HEK293 (cell line): Measurements from ENCODE around the gene B4GALNT4.

Experiments used
- CTCF ChIA-PET: fragments of 350-600 bp; formaldehyde crosslinking; extraction: SDS; loops from one replicate; lab custom pipeline; 2021; ENCODE audit warnings: antibody characterized with exemption; lab: Yijun Ruan, JAX
- POLR2A ChIA-PET: fragments of 300-600 bp; formaldehyde crosslinking; extraction: SDS; loops from one replicate; lab custom pipeline; 2020; ENCODE audit warnings: antibody characterized with exemption, inconsistent platforms; lab: Yijun Ruan, JAX
- H3K27ac ChIP-seq: fragments of 200-500 bp; sonication (Bioruptor generic); 2 replicates; pipeline ENCODE4 v1.5.1; 2014; ENCODE audit warnings: low read depth, low read length, control low read depth, inconsistent platforms; ENCODE audit errors: extremely low read depth
- H3K36me3 ChIP-seq, 2 experiments: fragments of 200-500 bp in 1 of 2; sonication (Bioruptor generic) in 1 of 2; 1 replicate in 1 of 2; 2 replicates in 1 of 2; pipeline ENCODE4 v1.5.1; 2014 to 2017; ENCODE audit warnings: inconsistent platforms in 2 of 2, low read length in 2 of 2; ENCODE audit not compliant: control insufficient read depth in 2 of 2, insufficient read depth in 1 of 2
- H3K4me1 ChIP-seq: fragments of 200-500 bp; sonication (Bioruptor generic); 2 replicates; pipeline ENCODE4 v1.5.1; 2014; ENCODE audit warnings: mild to moderate bottlenecking, low read length, inconsistent platforms; ENCODE audit not compliant: control insufficient read depth, insufficient read depth
- H3K4me3 ChIP-seq: 2 replicates; pipeline ENCODE4 v1.5.1; 2011; ENCODE audit warnings: low read depth, mild to moderate bottlenecking, control low read depth, low read length, moderate library complexity
- H3K9me3 ChIP-seq: fragments of 200-500 bp; sonication (Bioruptor generic); 2 replicates; pipeline ENCODE4 v1.5.1; 2014; ENCODE audit warnings: low read depth, low read length, inconsistent platforms; ENCODE audit not compliant: control insufficient read depth, insufficient read depth
- GFI1B ChIP-seq: fragments of 450-650 bp; formaldehyde crosslinking; IDR thresholded peaks from 2 replicates; pipeline ENCODE4 v1.5.1; 2016; ENCODE audit warnings: missing biosample characterization, missing genetic modification characterization
- HOXC10 ChIP-seq: sonication (generic); formaldehyde crosslinking; IDR thresholded peaks from 2 replicates; pipeline ENCODE4 v1.8.1; 2023; ENCODE audit warnings: mild to moderate bottlenecking, missing genetic modification reagents
- MYNN ChIP-seq: fragments of 450-650 bp; formaldehyde crosslinking; IDR thresholded peaks from 2 replicates; pipeline ENCODE4 v1.5.1; 2016; ENCODE audit warnings: missing biosample characterization, missing genetic modification characterization, borderline replicate concordance
- PRDM2 ChIP-seq: fragments of 450-650 bp; formaldehyde crosslinking; IDR thresholded peaks from 2 replicates; pipeline ENCODE4 v1.5.1; 2016; ENCODE audit warnings: missing biosample characterization, missing genetic modification characterization, borderline replicate concordance
- PRDM6 ChIP-seq: fragments of 450-650 bp; formaldehyde crosslinking; IDR thresholded peaks from 2 replicates; pipeline ENCODE4 v1.5.1; 2017; ENCODE audit warnings: missing biosample characterization, missing genetic modification characterization
- SP3 ChIP-seq: fragments of 450-650 bp; formaldehyde crosslinking; IDR thresholded peaks from 2 replicates; pipeline ENCODE4 v1.5.1; 2016; ENCODE audit warnings: missing biosample characterization, missing genetic modification characterization
- ZBTB6 ChIP-seq: fragments of 450-650 bp; formaldehyde crosslinking; IDR thresholded peaks from 2 replicates; pipeline ENCODE4 v1.5.1; 2017; ENCODE audit warnings: missing biosample characterization, missing genetic modification characterization
- ZBTB7A ChIP-seq: fragments of 450-650 bp; formaldehyde crosslinking; IDR thresholded peaks from 2 replicates; pipeline ENCODE4 v1.5.1; 2016; ENCODE audit warnings: low read depth, missing biosample characterization, missing genetic modification characterization
- ZFHX2 ChIP-seq: fragments of 450-650 bp; formaldehyde crosslinking; conservative IDR thresholded peaks from 2 replicates; pipeline ENCODE4 v1.5.1; 2016; ENCODE audit warnings: missing biosample characterization, missing genetic modification characterization
- ZNF211 ChIP-seq: fragments of 450-650 bp; formaldehyde crosslinking; IDR thresholded peaks from 2 replicates; pipeline ENCODE4 v1.5.1; 2016; ENCODE audit warnings: low read depth, missing biosample characterization, missing genetic modification characterization
- ZNF24 ChIP-seq: fragments of 450-650 bp; formaldehyde crosslinking; IDR thresholded peaks from 2 replicates; pipeline ENCODE4 v1.5.1; 2016; ENCODE audit warnings: missing biosample characterization, missing genetic modification characterization
- ZNF335 ChIP-seq: fragments of 450-650 bp; formaldehyde crosslinking; conservative IDR thresholded peaks from 2 replicates; pipeline ENCODE4 v1.5.1; 2016; ENCODE audit warnings: missing biosample characterization, missing genetic modification characterization
- ZNF398 ChIP-seq: fragments of 450-650 bp; formaldehyde crosslinking; IDR thresholded peaks from 2 replicates; pipeline ENCODE4 v1.5.1; 2017; ENCODE audit warnings: missing biosample characterization, missing genetic modification characterization
- ZNF426 ChIP-seq: fragments of 450-650 bp; formaldehyde crosslinking; IDR thresholded peaks from 2 replicates; pipeline ENCODE4 v1.5.1; 2017; ENCODE audit warnings: missing biosample characterization, missing genetic modification characterization, mild to moderate bottlenecking, inconsistent platforms, moderate library complexity
- ZNF571 ChIP-seq: fragments of 450-650 bp; formaldehyde crosslinking; IDR thresholded peaks from 2 replicates; pipeline ENCODE4 v1.5.0; 2017; ENCODE audit warnings: missing biosample characterization, missing genetic modification characterization
- ZNF610 ChIP-seq: fragments of 450-650 bp; formaldehyde crosslinking; IDR thresholded peaks from 2 replicates; pipeline ENCODE4 v1.5.1; 2016; ENCODE audit warnings: missing biosample characterization, missing genetic modification characterization, borderline replicate concordance
- ZNF664 ChIP-seq: fragments of 450-650 bp; formaldehyde crosslinking; IDR thresholded peaks from 2 replicates; pipeline ENCODE4 v1.5.1; 2016; ENCODE audit warnings: missing biosample characterization, missing genetic modification characterization
- ZNF701 ChIP-seq: fragments of 450-650 bp; formaldehyde crosslinking; IDR thresholded peaks from 2 replicates; pipeline ENCODE4 v1.5.1; 2016; ENCODE audit warnings: missing biosample characterization, missing genetic modification characterization
- ZNF747 ChIP-seq: fragments of 450-650 bp; formaldehyde crosslinking; IDR thresholded peaks from 2 replicates; pipeline ENCODE4 v1.5.1; 2016; ENCODE audit warnings: missing biosample characterization, missing genetic modification characterization
- ZNF843 ChIP-seq: fragments of 450-650 bp; formaldehyde crosslinking; IDR thresholded peaks from 2 replicates; pipeline ENCODE4 v1.5.1; 2016; ENCODE audit warnings: missing biosample characterization, missing genetic modification characterization

Gene B4GALNT4

GRCh38 chr11:403021-403760, 33.9 kb downstream of the B4GALNT4 start (continued):
- TF ChIP-seq PRDM6 (tag by site-specific recombination) (no peak), ZNF610 (tag by site-specific recombination) (no peak), ZNF571 (tag by site-specific recombination) (no peak), ZFHX2 (tag by site-specific recombination) (no peak), ZNF335 (no peak), ZNF664 (tag by site-specific recombination) (no peak), ZBTB7A (tag by site-specific recombination) (no peak)

GRCh38 chr11:403761-404431, 34.6 kb downstream of the B4GALNT4 start:
- H3K4me3 ChIP-seq: no peak overlapping the region
- no peaks in the 10 kb centered on the region for H3K4me1 ChIP-seq
- no peak overlapping the region for H3K27ac ChIP-seq
- H3K36me3 ChIP-seq: peaks cover 0 to 27% of the 10 kb centered on the region in 2 experiments; a peak in 1 of 3 replicates
- POLR2A ChIA-PET: no interaction called here
- H3K9me3 ChIP-seq: no peaks in the 10 kb centered on the region
- CTCF ChIA-PET: interaction anchor here (0.6 kb wide), 1 partner anchor 69 kb away, joined by 3 read pairs; no protein-coding TSS in a partner anchor
- TF ChIP-seq ZNF747 (tag by site-specific recombination) (no peak), MYNN (tag by site-specific recombination) (no peak)

GRCh38 chr11:404551-405264, 35.4 kb downstream of the B4GALNT4 start:
- Histone ChIP-seq H3K4me1 (no peaks in the 10 kb centered on the region), H3K27ac (no peak overlapping the region), H3K4me3 (no peak overlapping the region), H3K9me3 (no peaks in the 10 kb centered on the region), H3K36me3 (peaks cover 0 to 23% of the 10 kb centered on the region in 2 experiments; a peak in 1 of 3 replicates)
- POLR2A ChIA-PET: no interaction called here
- CTCF ChIA-PET: interaction anchor here (0.6 kb wide), 1 partner anchor 68 kb away, joined by 3 read pairs; no protein-coding TSS in a partner anchor
- TF ChIP-seq HOXC10 (CRISPR knock-in tag) (no peak), ZBTB6 (tag by site-specific recombination) (no peak), ZNF426 (tag by site-specific recombination) (no peak), ZNF24 (tag by site-specific recombination) (no peak), PRDM2 (no peak), ZNF211 (tag by site-specific recombination) (no peak), ZNF398 (tag by site-specific recombination) (no peak), GFI1B (tag by site-specific recombination) (no peak), SP3 (tag by site-specific recombination) (no peak), ZNF701 (tag by site-specific recombination) (no peak), ZNF843 (no peak)
